Hepatocyte (in vitro differentiated cells): Measurements from ENCODE around the gene TMEM164.

ENCODE experiments used
- EZH2 ChIP-seq: fragments of 200-600 bp; sonication (generic); IDR thresholded peaks from 2 replicates; pipeline ENCODE4 v1.6.1; 2016; ENCODE audit warnings: antibody characterized with exemption, mild to moderate bottlenecking, borderline replicate concordance
- TF ChIP-seq, protein P1 (sequence below): fragments of 200-600 bp; sonication (generic); IDR thresholded peaks from 2 replicates; pipeline ENCODE4 v1.5.1; 2016; ENCODE audit warnings: antibody characterized with exemption, mild to moderate bottlenecking; ENCODE audit not compliant: poor library complexity

DNA sequence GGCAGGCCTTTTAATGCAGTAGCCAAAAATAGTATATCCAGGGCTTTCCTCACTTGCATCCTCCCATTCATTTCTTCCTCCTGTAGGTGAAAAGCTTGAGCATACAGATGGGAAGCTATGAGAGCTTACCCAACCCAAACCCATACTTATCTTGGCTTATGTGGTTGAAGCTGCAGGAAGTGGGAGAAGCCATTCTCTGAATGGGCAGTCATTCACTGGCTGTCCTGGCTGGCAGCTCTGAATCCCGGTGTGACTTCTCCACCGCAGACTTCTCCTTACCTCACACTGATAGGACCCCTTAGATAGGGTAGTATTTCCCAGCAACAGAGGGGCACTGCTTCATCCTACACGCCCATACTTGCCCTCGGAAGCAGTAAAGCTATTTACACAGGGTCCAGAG, 189.6 kb downstream of the TMEM164 start:
- TF ChIP-seq, protein P1, sequence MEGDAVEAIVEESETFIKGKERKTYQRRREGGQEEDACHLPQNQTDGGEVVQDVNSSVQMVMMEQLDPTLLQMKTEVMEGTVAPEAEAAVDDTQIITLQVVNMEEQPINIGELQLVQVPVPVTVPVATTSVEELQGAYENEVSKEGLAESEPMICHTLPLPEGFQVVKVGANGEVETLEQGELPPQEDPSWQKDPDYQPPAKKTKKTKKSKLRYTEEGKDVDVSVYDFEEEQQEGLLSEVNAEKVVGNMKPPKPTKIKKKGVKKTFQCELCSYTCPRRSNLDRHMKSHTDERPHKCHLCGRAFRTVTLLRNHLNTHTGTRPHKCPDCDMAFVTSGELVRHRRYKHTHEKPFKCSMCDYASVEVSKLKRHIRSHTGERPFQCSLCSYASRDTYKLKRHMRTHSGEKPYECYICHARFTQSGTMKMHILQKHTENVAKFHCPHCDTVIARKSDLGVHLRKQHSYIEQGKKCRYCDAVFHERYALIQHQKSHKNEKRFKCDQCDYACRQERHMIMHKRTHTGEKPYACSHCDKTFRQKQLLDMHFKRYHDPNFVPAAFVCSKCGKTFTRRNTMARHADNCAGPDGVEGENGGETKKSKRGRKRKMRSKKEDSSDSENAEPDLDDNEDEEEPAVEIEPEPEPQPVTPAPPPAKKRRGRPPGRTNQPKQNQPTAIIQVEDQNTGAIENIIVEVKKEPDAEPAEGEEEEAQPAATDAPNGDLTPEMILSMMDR = no peak
- TF ChIP-seq EZH2 = no peak
